HG03139 (cell line): ENCODE measurements around the gene OPHN1.
"Not testable (repeated sequence)": the region's sequence is repeated elsewhere in the genome, so short reads cannot be mapped to it uniquely, and the experiment has no call there.

ENCODE experiments used
- ATAC-seq: cut with Tn5 transposase; IDR thresholded peaks from one replicate; pipeline ENCODE4 v1.9.1; 2021; ENCODE audit not compliant: unreplicated experiment

The OPHN1 gene

GRCh38 chrX:68365341-68365740, 68.0 kb downstream of the OPHN1 start:
- ATAC-seq = no peak

GRCh38 chrX:68363984-68364383, 69.3 kb downstream of the OPHN1 start:
- no peak for ATAC-seq

GRCh38 chrX:68358679-68359078, 74.6 kb downstream of the OPHN1 start:
- ATAC-seq = no peak

- no peak for ATAC-seq
Measured at GRCh38 chrX:68355629-68355920, 77.7 kb downstream of the OPHN1 start.

- no peak for ATAC-seq
Measured at GRCh38 chrX:68354879-68355628, 78.2 kb downstream of the OPHN1 start.

- ATAC-seq = no peak
Measured at GRCh38 chrX:68345025-68345424, 88.3 kb downstream of the OPHN1 start.

GRCh38 chrX:68343551-68343950, 89.7 kb downstream of the OPHN1 start:
- no peak for ATAC-seq

GRCh38 chrX:68332201-68332731, 101.0 kb downstream of the OPHN1 start:
- ATAC-seq = no peak

GRCh38 chrX:68326841-68327240, 106.5 kb downstream of the OPHN1 start:
- ATAC-seq = not testable (repeated sequence)

- ATAC-seq = no peak
Measured at GRCh38 chrX:68307769-68308168, 125.5 kb downstream of the OPHN1 start.

GRCh38 chrX:68304602-68305001, 128.7 kb downstream of the OPHN1 start:
- ATAC-seq = no peak

GRCh38 chrX:68299898-68300297, 133.4 kb downstream of the OPHN1 start:
- no peak for ATAC-seq

- ATAC-seq = no peak
Measured at GRCh38 chrX:68292471-68292870, 140.8 kb downstream of the OPHN1 start.

GRCh38 chrX:68288127-68288526, 145.2 kb downstream of the OPHN1 start:
- no peak for ATAC-seq

- no peak for ATAC-seq
Measured at GRCh38 chrX:68287419-68287818, 145.9 kb downstream of the OPHN1 start.

- ATAC-seq = no peak
Measured at GRCh38 chrX:68286980-68287379, 146.3 kb downstream of the OPHN1 start.

GRCh38 chrX:68286076-68286475, 147.2 kb downstream of the OPHN1 start:
- ATAC-seq = no peak

- no peak for ATAC-seq
Measured at GRCh38 chrX:68284281-68284904, 148.9 kb downstream of the OPHN1 start.

GRCh38 chrX:68273887-68274286, 159.4 kb downstream of the OPHN1 start:
- ATAC-seq = no peak

- not testable (repeated sequence) for ATAC-seq
Measured at GRCh38 chrX:68264793-68265192, 168.5 kb downstream of the OPHN1 start.

GRCh38 chrX:68261060-68261672, 172.1 kb downstream of the OPHN1 start:
- no peak for ATAC-seq

GRCh38 chrX:68256990-68257389, 176.3 kb downstream of the OPHN1 start:
- ATAC-seq = no peak
